GM13976 (cell line): ENCODE data around the gene SUSD2.

Source experiments
- DNase-seq: peaks from one replicate; pipeline ENCODE4 v3.0.0; 2012; ENCODE audit warnings: low spot score
- in situ Hi-C: fragments of 300-500 bp; cut with MboI; formaldehyde crosslinking; loops from one replicate; pipeline ENCODE4 v1.12.0; 2022; ENCODE audit warnings: low sequenced_read_pairs, mixed read lengths, inconsistent platforms; ENCODE audit not compliant: unreplicated experiment
- TF ChIP-seq, protein P1 (sequence below): IDR thresholded peaks from 2 replicates; pipeline ENCODE4 v1.5.1; 2012; ENCODE audit warnings: borderline replicate concordance, mild to moderate bottlenecking; ENCODE audit not compliant: insufficient read depth; ENCODE audit errors: extremely low read depth, missing control alignments, control extremely low read depth

Gene SUSD2

DNA sequence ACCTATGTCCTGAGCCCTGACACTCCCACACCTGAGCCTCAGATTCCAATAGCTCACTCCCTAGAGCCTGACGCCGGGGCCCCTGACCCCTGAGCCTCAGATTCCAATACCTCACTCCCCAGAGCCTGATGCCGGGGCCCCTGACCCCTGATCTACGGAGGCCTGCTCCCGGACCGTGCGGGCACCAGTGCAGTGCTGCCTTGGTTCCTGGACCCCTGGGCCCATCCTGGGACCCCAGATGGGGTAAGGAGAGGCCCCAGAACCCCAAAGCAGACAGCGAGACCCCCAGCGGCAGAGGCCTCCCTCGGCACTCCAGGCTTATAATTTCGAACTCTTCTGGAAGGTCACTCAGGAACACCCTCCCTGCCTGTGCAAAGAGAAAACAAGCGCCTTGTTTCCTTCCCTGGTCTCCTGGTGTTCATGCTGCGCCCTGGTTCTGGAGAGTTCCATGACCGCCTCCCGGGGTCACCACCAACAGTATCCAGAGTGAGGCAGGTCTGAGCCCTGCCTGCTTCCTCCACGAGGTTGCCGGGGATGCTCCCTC lies 7.5 kb downstream of the SUSD2 start:
- DNase-seq = no peak
- TF ChIP-seq, protein P1, sequence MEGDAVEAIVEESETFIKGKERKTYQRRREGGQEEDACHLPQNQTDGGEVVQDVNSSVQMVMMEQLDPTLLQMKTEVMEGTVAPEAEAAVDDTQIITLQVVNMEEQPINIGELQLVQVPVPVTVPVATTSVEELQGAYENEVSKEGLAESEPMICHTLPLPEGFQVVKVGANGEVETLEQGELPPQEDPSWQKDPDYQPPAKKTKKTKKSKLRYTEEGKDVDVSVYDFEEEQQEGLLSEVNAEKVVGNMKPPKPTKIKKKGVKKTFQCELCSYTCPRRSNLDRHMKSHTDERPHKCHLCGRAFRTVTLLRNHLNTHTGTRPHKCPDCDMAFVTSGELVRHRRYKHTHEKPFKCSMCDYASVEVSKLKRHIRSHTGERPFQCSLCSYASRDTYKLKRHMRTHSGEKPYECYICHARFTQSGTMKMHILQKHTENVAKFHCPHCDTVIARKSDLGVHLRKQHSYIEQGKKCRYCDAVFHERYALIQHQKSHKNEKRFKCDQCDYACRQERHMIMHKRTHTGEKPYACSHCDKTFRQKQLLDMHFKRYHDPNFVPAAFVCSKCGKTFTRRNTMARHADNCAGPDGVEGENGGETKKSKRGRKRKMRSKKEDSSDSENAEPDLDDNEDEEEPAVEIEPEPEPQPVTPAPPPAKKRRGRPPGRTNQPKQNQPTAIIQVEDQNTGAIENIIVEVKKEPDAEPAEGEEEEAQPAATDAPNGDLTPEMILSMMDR = no peak
- in situ Hi-C loops = no loop called here

DNA sequence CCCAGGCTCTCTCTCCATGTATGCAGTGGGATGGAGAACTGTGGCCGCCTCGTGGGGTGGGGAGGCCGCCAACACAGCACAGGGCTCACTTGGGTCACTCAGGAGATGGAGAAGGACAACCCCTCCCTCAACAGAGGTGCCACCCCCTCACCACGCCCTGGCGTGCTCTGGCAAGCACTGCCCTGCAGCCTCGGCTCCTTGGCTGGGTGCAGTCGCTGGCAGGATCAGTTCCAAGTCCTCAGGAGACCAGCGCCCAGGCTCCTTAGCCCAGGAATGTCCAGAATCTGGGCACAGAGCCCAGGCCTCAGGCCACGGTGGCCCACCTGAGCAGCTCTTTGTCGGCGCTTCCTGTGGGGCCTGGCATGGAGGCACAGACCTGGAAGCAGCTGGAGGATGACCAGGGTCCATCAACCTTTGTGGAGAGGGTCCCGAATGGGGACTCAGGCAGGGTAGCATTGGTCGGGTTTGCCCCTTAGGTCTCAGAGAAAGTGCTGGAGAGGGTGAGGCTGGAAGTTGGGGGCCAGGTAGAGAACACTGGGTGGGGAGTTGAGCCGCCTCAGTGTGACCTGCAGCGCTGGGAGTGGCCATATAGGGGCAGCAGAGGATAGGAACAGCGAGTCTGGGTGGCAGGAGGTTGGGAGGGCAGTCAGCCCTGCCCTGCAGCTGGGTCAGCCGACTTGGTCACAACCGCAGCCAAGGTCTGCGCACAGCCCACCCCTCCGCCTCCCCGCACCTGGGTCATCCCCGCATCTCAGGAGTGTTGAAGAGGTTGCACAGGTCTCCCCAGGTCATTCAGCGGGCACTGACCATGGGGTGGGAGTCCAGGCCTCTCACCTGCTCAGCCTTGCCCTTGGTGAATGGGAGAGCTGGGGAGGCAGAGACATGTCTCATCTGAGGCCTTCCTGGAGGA lies 8.2 kb downstream of the SUSD2 start:
- TF ChIP-seq, protein P1 = peak; percentile 70
- DNase-seq = peak; percentile 90
- in situ Hi-C loops = no loop called here

DNA sequence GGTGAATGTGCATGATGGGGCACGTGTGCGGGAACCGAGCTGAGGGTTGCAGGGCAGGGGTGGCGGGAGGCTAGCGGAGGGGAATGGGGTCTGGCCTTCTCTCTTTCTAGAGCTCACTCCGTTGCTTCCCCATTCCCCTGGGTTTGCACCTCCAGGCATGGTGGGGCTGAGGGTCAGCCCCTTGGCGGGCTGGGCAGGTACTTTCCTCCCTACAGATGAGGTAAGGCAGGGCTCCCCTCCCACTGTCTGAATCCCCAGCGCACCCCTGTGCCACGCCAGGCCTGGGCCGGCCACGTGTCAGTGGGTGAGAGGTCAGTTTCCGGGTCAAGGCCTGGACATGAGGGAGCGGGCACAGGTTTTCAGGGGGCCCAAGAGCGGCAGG lies 8.9 kb downstream of the SUSD2 start:
- in situ Hi-C loops = no loop called here
- TF ChIP-seq, protein P1 = no peak
- DNase-seq = no peak

DNA sequence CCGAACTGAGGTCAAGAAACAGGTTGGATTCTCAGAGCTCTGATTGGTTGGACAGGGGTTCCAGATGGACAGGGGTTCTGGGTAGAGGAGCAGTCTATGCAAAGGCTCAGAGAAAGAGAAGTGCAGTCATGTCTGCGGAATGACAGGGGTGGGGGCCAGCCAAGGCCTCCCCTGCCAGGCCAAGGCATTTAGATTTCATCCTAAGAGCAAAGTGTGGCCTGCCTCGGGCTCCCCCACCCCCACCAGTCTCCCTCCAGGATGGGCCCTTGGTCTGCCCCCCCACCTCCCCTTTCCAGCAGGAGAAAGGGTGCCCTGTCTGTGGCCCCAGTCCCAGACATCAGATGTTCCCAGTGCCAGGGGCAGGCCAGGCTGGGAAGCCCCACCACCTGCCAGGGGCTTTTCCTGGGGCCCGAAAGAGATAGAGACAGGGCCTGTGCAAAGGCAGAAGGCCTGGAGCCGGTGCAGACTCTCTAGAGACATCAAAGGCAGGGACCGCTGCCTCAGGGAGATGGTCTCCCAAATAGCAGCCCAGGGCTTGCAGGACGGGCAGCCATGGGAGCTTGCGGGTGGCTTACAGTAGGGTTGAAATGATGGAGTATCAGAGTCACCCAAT lies 9.4 kb downstream of the SUSD2 start:
- no peak for DNase-seq
- TF ChIP-seq, protein P1 = no peak
- in situ Hi-C loops = no loop called here

DNA sequence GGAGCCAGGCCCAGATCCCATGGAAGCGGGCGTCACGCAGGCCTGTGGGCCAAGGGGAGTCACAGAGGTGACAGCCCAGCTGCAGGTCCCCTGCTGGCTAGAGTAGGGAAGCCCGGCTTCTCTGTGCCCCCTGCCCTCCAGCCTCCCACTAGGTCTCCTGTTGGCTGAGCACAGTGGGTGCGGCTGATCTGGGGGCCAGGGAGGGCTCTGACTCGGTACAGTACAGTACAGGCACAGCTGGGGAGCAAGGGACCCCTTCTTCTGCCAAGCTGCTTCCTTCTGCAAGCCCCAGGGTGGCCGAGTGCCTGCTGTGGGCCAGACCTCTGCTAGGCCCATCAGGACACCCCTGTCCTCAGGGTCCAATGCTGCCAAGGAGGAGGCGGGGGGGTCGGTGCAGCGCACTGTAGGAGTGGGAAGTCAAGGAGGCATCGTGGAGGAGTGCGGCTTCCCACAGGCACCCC lies 10.1 kb downstream of the SUSD2 start:
- in situ Hi-C loops = no loop called here
- TF ChIP-seq, protein P1 = no peak

DNA sequence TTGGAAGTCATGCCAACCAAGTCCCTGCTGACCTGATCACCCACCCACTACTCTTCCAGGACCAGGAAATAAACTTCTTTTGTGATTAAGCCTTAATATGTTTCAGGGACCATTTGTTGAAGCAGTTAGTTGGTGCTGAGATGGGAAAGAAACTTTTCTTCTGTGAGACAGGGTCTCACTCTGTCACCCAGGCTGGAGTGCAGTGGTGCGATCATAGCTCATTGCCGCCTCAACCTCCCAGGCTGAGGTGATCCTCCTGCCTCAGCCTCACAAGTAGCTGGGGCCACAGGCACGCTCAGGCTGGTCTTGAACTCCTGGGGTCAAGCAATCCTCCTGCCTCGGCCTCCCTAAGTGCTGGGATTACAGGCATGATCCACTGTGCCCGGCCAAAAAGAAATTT lies 10.6 kb downstream of the SUSD2 start:
- TF ChIP-seq, protein P1 = no peak
- in situ Hi-C loops = no loop called here
- DNase-seq = peak; percentile 21

More for the DNA sequence above, 10.1 kb downstream of the SUSD2 start:
- peak; percentile 35 for DNase-seq
